Lower lobe of right lung (tissue), 2 donors: ENCODE results near the gene SPPL3. TPM values are rescaled to one million over a fixed set of nuclear protein-coding genes. Genes with fewer than 3 reads are reported as not detected.

Source experiments
- ATAC-seq, 2 donors: fragments of 200-7000 bp; cut with Tn5 transposase; one replicate each; pipeline ENCODE4 v1.9.1; 2020 to 2022; ENCODE audit warnings: mild to moderate bottlenecking in 2 of 2, moderate library complexity in 2 of 2
- DNase-seq: peaks from one replicate; pipeline ENCODE4 v3.0.0-alpha.2; 2020
- H3K27ac ChIP-seq: fragments of 200-600 bp; one replicate; pipeline ENCODE4 v1.8.0; 2022
- H3K27me3 ChIP-seq: fragments of 200-600 bp; one replicate; pipeline ENCODE4 v1.8.0; 2022; ENCODE audit warnings: low read depth
- H3K36me3 ChIP-seq: fragments of 200-600 bp; one replicate; pipeline ENCODE4 v1.8.0; 2022; ENCODE audit warnings: mild to moderate bottlenecking
- H3K4me1 ChIP-seq: fragments of 200-600 bp; one replicate; pipeline ENCODE4 v1.8.0; 2022
- H3K4me3 ChIP-seq: fragments of 200-600 bp; one replicate; pipeline ENCODE4 v1.8.0; 2022; ENCODE audit warnings: mild to moderate bottlenecking
- H3K9me3 ChIP-seq: fragments of 200-600 bp; one replicate; pipeline ENCODE4 v1.8.0; 2022
- intact Hi-C: fragments of 100-400 bp; cut with DNase I; formaldehyde crosslinking; loops from one replicate; pipeline ENCODE4 v1.11.0; 2022
- total RNA-seq: library from RNA; stranded (reverse); fragmentation: NEBNext Ultra II Directional; extraction: Animal tissue kit (Norgen Biotek cat#: 25700); gene quantifications from one replicate; pipeline ENCODE4 v1.2.1, GENCODE V29; 2021
- TF ChIP-seq, protein P1 (sequence below): fragments of 200-600 bp; IDR thresholded peaks from one replicate; pipeline ENCODE4 v1.8.0; 2022; ENCODE audit warnings: antibody characterized with exemption, mild to moderate bottlenecking
- donor health status: DM: no; HTN: yes; CAD: no; lungs with severe emphysema.

The SPPL3 gene
- total RNA-seq, 1 donor from 2014 or later: 44.0 TPM

DNA sequence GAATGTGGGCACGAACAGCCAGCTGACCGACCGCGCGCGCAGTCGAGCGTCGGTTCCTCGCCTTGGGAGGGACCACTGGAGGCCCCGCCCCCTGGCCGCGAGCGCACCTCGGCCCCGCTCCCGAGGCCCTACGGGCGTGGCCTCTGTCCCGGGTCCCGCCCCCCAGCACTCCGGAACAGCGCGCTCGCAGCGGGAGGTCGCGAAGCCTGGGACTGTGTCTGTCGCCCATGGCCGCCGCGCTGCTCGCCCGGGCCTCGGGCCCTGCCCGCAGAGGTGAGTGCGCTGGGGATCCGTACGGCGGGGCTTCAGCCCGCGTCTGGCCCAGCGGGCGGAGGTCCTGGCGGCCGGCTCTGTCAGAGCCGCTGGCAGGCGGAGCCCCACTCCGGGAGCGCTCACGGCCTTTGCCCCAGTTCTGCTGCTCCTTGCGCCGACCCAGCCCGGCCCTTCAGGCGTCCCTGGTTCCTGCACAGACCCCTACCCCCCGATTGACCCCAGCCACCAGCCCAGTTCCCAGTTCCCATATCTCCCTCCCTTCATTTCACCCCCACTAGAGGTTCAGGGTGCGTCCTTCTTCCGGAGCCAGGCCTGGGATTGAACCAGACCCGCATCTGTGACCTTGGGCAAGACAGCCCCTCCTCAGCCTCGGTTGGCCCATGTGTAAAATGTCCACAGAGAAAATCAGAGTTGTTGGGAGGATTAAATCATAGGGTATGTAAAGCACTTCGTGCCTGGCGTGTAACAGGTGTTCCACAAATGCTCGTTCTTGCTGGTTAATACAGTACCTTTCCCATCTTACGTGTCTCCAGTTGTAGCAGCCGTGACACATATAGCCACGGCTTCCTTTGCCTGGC lies 178.3 kb downstream of the SPPL3 start, which contains the start of gene ACADS:
Gene ACADS (plus strand): TSS at position 168 of the 851 bp plus-strand sequence. CDS start 60 bp downstream, at position 228.
- intact Hi-C loops: no loop called here
- peaks cover 55% of the 10 kb centered on the region for H3K36me3 ChIP-seq

DNA sequence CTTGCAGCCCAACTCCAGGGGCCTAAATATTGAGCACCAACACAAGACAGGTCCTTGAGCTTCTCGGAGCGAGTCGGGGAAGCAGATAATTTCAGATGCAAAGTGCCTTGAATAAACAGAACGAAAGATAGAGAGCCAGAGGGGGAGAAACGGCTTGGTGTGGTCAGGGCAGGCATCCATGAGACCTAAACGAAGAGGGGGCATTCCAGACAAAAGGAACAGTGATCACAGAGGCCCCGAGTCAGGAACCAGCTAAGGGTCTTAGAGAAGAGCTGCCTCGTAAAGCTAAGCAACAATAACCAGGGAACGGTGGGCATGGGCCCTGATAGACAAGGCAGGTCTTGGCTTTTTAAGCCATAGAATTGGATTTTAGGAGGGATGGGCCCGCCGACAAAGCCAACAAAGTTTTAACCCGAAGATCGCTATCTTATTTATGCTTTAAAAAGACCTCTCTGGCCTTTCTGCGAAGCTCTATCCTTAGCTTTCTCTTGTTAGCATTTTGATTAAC lies 179.0 kb downstream of the SPPL3 start:
- H3K36me3 ChIP-seq: peaks cover 55% of the 10 kb centered on the region
- no peaks in the 10 kb centered on the region for H3K27me3 ChIP-seq
- peak overlapping the region; percentile 72 for H3K4me3 ChIP-seq
- TF ChIP-seq, protein P1, sequence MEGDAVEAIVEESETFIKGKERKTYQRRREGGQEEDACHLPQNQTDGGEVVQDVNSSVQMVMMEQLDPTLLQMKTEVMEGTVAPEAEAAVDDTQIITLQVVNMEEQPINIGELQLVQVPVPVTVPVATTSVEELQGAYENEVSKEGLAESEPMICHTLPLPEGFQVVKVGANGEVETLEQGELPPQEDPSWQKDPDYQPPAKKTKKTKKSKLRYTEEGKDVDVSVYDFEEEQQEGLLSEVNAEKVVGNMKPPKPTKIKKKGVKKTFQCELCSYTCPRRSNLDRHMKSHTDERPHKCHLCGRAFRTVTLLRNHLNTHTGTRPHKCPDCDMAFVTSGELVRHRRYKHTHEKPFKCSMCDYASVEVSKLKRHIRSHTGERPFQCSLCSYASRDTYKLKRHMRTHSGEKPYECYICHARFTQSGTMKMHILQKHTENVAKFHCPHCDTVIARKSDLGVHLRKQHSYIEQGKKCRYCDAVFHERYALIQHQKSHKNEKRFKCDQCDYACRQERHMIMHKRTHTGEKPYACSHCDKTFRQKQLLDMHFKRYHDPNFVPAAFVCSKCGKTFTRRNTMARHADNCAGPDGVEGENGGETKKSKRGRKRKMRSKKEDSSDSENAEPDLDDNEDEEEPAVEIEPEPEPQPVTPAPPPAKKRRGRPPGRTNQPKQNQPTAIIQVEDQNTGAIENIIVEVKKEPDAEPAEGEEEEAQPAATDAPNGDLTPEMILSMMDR: no peak
- ATAC-seq (no peak), DNase-seq (no peak)
- H3K9me3 ChIP-seq: no peaks in the 10 kb centered on the region
- no peak overlapping the region for H3K27ac ChIP-seq
- intact Hi-C loops: no loop called here
- H3K4me1 ChIP-seq: peaks cover 22% of the 10 kb centered on the region

More for the DNA sequence above, 178.3 kb downstream of the SPPL3 start, which contains the start of gene ACADS:
- Histone ChIP-seq H3K4me3 (peak within 1 kb of the TSS; percentile 72), H3K27ac (peak within 1 kb of the TSS; percentile 79), H3K27me3 (no peaks in the 10 kb centered on the region), H3K4me1 (peaks cover 17% of the 10 kb centered on the region), H3K9me3 (no peaks in the 10 kb centered on the region)
- TF ChIP-seq, protein P1: no peak
- DNase-seq: peak; percentile 95
- ATAC-seq: peak; percentile 99 to 100

DNA sequence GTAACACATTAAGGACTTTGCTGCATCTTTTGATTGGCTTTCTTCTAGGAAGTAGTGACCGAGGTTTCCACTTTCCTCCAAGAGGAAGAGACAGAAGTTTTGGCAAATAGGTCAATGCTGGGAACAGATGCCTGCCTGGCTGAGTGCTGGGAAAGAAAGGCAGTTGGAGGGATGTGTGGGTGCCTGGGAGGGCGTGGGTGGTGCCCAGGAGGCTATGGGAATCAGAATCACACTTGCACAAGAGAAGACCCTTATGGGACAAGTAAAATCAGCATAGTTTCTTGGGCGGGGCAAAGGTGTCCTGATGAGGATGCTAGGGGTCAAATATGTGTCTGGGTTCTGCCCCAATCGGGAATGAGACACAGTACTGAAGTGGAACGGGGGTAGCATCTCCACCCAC lies 179.4 kb downstream of the SPPL3 start:
- intact Hi-C loops: no loop called here
- Histone ChIP-seq H3K4me1 (peaks cover 22% of the 10 kb centered on the region), H3K36me3 (peaks cover 55% of the 10 kb centered on the region), H3K9me3 (no peaks in the 10 kb centered on the region), H3K27me3 (no peaks in the 10 kb centered on the region), H3K27ac (no peak overlapping the region), H3K4me3 (no peak overlapping the region)
- DNase-seq (no peak), ATAC-seq (no peak)
- TF ChIP-seq, protein P1: no peak

DNA sequence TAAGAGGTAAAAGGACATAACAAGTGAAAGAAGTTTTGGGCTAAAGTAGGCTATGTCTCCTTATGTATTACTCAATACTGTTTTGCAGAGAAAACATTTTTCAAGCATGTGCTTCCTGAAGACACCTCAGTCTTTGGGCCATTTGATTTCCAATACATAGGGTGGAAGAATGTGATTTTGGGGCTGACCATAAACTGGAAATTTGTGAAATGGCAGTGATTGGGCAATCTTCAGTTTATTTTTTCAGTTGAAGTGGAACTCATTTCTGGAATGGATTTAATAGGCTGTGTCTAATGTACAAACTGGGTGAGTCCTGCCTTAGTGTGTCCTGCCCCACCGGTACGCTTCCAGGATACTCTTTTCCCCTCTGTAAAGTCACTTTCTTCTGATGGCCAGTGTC lies 181.4 kb downstream of the SPPL3 start:
- intact Hi-C loops: no loop called here
- TF ChIP-seq, protein P1: no peak

DNA sequence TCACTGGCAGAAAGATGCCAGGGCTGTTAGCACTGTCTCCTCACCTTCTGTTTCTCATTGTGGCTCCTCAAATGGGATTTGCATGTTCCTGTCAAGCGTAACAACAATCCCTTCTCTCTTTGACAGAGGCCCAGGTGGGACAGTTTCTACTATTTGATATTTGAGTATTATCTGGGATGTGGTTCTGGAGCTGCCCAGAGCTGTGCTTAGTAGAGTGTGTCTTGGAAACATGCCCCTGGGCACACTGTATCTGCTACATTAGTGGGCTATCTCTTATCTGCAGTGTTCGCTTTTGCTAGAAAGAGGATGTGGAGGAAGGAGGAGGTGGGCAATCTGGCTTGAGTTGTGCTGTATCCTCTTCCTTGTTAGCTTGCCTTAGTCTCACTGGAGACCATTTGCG lies 182.3 kb downstream of the SPPL3 start:
- no peaks in the 10 kb centered on the region for H3K27me3 ChIP-seq
- H3K27ac ChIP-seq: no peak overlapping the region
- DNase-seq (no peak), ATAC-seq (no peak)
- H3K4me1 ChIP-seq: peaks cover 22% of the 10 kb centered on the region
- intact Hi-C loops: no loop called here
- peaks cover 67% of the 10 kb centered on the region for H3K36me3 ChIP-seq
- H3K4me3 ChIP-seq: no peak overlapping the region
- no peaks in the 10 kb centered on the region for H3K9me3 ChIP-seq
- TF ChIP-seq, protein P1: no peak

More for the DNA sequence above, 181.4 kb downstream of the SPPL3 start:
- Histone ChIP-seq H3K9me3 (no peaks in the 10 kb centered on the region), H3K36me3 (peaks cover 59% of the 10 kb centered on the region), H3K4me1 (peaks cover 22% of the 10 kb centered on the region), H3K4me3 (no peak overlapping the region), H3K27me3 (no peaks in the 10 kb centered on the region), H3K27ac (no peak overlapping the region)
- DNase-seq (no peak), ATAC-seq (no peak)
